ENCODE data around the gene PDZD4. TPM values are rescaled to one million over a fixed set of nuclear protein-coding genes. Genes with fewer than 3 reads are reported as not detected.

PDZD4 gene
- total RNA-seq, 5 donors from 2014 or later (not counting 1 experiment from before 2014, with no cell fraction given): 3.7 to 51.3 (median 9.0) TPM

DNA sequence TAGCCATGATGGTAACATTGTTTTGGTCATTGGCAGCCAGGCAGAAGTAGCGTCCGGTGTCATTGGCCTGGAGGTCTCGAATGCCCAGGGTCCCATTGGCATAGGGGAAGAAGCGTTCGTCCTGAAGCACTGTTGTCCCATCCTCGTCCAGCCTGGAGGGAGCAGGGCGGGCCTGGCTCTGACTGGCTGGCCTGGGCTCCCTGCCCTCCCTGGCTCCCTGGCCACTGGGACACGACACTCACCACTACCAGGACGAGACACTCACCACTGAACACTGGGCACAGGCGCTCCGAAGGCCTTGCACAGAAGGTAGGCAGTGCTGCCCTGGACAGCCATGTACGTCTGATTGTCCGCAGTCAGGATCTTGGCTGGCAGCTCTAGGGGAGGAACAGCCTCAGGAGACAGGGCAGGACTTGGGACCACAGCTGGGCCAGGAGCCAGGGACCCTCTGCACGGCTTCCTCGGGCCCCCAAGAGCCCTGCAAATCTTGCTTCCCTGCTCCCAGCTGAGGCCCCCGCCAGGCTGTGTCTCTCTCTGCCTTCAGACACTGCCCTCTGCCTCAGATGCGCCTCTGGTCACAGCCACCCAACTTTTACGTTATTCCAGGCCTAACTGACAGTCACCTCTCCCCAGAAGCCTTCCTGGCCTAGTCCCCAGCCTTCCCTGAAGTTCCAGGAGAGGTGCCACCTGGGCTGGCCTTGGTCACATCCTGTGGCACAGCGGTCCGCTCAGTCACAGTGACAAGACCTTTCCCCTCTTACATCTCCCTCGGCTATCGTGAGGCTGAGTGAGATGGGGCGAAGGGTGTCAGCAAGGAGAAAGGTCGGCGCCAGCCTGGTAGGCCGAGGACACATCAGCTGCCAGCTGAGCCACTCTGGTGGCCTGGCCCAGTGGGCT, 38.5 kb upstream of the PDZD4 start:
- WGBS (ENCODE audit: insufficient coverage): 81% methylated on average over 8 of the region's 26 CpGs
- DNase-seq: no peak

DNA sequence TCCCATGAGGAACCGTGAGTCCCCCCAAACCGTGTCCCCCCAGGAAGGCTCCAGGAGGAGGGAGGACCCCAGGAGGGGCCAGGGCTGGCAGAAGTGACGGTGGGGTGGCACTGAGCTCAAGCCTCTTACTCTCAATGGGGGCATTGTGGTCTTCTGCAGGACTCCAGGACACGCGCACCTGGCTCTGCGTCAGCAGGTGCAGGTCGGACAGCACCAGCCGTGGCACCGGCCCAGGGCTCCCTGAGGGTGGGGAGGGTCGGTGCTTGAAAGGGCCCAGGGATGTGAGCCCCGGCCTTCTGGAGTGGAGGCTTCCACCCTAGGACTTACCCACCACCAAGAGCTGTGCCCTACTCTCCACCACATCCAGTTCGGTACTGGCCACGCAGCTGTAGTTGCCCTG, 37.3 kb upstream of the PDZD4 start:
- no peaks in the 10 kb centered on the region for H3K9me3 ChIP-seq
- H3K4me1 Mint-ChIP-seq: no peaks in the 10 kb centered on the region
- WGBS (ENCODE audit: insufficient coverage): 71% methylated on average over 1 of the region's 13 CpGs
- ChIA-PET CTCF (no interaction called here), POLR2A (interaction anchor here in 1 of 2 donors (0.5 kb wide), 1 partner anchor 23 kb away, joined by 7 read pairs; no protein-coding TSS in a partner anchor)
- no peak for ATAC-seq (replicated peaks in 1 of 4)
- H3K4me3 ChIP-seq (ENCODE audit: control insufficient read depth in 1 of 2, extremely low read depth in 1 of 2, low read length in 1 of 2): no peak overlapping the region
- H3K4me3 Mint-ChIP-seq: no peak overlapping the region
- no peak overlapping the region for H3K27ac ChIP-seq (ENCODE audit: low read length)
- no peaks in the 10 kb centered on the region for H3K36me3 Mint-ChIP-seq
- no peaks in the 10 kb centered on the region for H3K4me1 ChIP-seq (ENCODE audit: control insufficient read depth in 1 of 2, extremely low read depth in 1 of 2, insufficient read depth in 2 of 2, low read length in 2 of 2)
- peaks cover 0 to 22% of the 10 kb centered on the region in 2 experiments for H3K27me3 ChIP-seq (replicated peaks in 1 of 2; ENCODE audit: control insufficient read depth in 2 of 2, extremely low read depth in 1 of 2, insufficient read depth in 2 of 2, low read length in 1 of 2)
- H3K9me3 Mint-ChIP-seq: no peaks in the 10 kb centered on the region
- H3K27me3 Mint-ChIP-seq: peaks cover 0 to 15% of the 10 kb centered on the region in 2 donors
- no peak for DNase-seq
- no peaks in the 10 kb centered on the region for H3K36me3 ChIP-seq (ENCODE audit: control insufficient read depth in 2 of 2, extremely low read depth in 1 of 2, insufficient read depth in 1 of 2, low read length in 1 of 2)
- no peak overlapping the region for H3K27ac Mint-ChIP-seq

More for the DNA sequence above, 38.5 kb upstream of the PDZD4 start:
- H3K9me3 ChIP-seq: no peaks in the 10 kb centered on the region
- Mint-ChIP-seq H3K9me3 (no peaks in the 10 kb centered on the region), H3K36me3 (no peaks in the 10 kb centered on the region), H3K27ac (no peak overlapping the region), H3K4me1 (no peaks in the 10 kb centered on the region), H3K4me3 (no peak overlapping the region), H3K27me3 (peaks cover 0 to 21% of the 10 kb centered on the region in 2 donors)
- ChIA-PET CTCF (no interaction called here), POLR2A (no interaction called here)
- no peaks in the 10 kb centered on the region for H3K36me3 ChIP-seq (ENCODE audit: control insufficient read depth in 2 of 2, extremely low read depth in 1 of 2, insufficient read depth in 1 of 2, low read length in 1 of 2)
- H3K4me3 ChIP-seq (ENCODE audit: control insufficient read depth in 1 of 2, extremely low read depth in 1 of 2, low read length in 1 of 2): no peak overlapping the region
- H3K27me3 ChIP-seq (replicated peaks in 1 of 2; ENCODE audit: control insufficient read depth in 2 of 2, extremely low read depth in 1 of 2, insufficient read depth in 2 of 2, low read length in 1 of 2): peaks cover 0 to 19% of the 10 kb centered on the region in 2 experiments
- no peak overlapping the region for H3K27ac ChIP-seq (ENCODE audit: low read length)
- ATAC-seq (replicated peaks in 1 of 4): no peak
- no peaks in the 10 kb centered on the region for H3K4me1 ChIP-seq (ENCODE audit: control insufficient read depth in 1 of 2, extremely low read depth in 1 of 2, insufficient read depth in 2 of 2, low read length in 2 of 2)

DNA sequence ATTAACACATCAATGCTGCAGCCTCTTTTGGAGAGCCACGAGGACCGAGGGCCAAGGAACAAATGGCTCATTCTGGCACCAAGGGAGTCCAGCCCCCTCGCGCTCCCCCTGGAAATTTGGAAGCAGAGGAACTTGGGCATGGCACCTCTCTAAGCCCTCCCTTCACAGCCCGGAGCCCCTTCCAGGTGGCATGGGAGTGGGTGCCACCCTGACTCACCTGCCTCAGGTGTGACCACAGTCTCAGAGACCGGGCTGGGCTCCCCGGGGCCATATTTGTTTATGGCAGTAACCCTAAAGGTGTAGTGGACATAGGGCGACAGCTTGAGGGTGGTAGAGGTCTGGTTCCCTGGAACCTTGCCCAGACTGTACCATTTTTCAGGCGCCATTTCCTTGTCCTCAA, 36.8 kb upstream of the PDZD4 start:
- ChIA-PET POLR2A (no interaction called here), CTCF (no interaction called here)
- Mint-ChIP-seq H3K27ac (no peak overlapping the region), H3K9me3 (no peaks in the 10 kb centered on the region), H3K36me3 (no peaks in the 10 kb centered on the region), H3K4me1 (no peaks in the 10 kb centered on the region), H3K27me3 (peaks cover 0 to 10% of the 10 kb centered on the region in 2 donors), H3K4me3 (no peak overlapping the region)
- Histone ChIP-seq H3K4me1 (ENCODE audit: control insufficient read depth in 1 of 2, extremely low read depth in 1 of 2, insufficient read depth in 2 of 2, low read length in 2 of 2) (no peaks in the 10 kb centered on the region), H3K36me3 (ENCODE audit: control insufficient read depth in 2 of 2, extremely low read depth in 1 of 2, insufficient read depth in 1 of 2, low read length in 1 of 2) (no peaks in the 10 kb centered on the region), H3K27ac (ENCODE audit: low read length) (no peak overlapping the region), H3K27me3 (replicated peaks in 1 of 2; ENCODE audit: control insufficient read depth in 2 of 2, extremely low read depth in 1 of 2, insufficient read depth in 2 of 2, low read length in 1 of 2) (peaks cover 0 to 22% of the 10 kb centered on the region in 2 experiments), H3K4me3 (ENCODE audit: control insufficient read depth in 1 of 2, extremely low read depth in 1 of 2, low read length in 1 of 2) (no peak overlapping the region), H3K9me3 (no peaks in the 10 kb centered on the region)
- ATAC-seq (replicated peaks in 1 of 4): no peak
- DNase-seq: no peak
- WGBS (ENCODE audit: insufficient coverage): no CpG with 5 or more reads among the region's 9 CpGs

DNA sequence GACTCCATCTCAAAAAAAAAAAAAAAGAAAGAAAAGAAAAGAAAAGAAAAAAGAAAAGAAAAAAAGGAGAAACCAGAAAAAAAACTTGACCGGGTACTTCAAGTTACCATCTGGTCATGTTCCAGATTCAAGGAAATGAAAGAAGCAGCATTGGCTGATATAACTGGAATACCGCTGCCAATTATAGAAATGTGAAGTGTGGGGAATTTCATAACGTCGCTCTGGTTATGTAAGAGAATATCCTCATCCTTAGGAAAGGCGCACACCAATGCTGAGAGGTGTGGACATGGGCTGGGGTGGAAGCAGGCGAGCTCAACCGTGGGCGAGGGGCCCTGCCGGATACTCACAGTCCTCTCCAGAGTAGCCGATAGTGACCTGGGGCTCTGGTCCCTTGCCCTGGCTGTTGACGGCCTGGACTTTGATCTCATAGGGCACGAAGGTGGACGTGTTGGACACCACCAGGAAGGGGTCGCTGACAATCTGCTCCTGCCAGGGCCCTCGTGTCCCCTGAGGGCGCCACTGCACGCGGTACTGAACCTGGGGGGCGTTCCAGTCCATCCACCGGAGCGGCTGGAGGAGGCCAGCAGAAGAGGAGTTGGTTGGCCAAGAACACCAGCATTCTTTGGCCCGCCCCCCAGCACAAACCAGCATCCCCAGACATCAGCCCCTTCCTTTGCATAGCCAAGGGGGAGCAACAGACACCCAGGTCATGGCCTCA, 36.1 kb upstream of the PDZD4 start:
- peaks cover 0 to 8% of the 10 kb centered on the region in 2 donors for H3K27me3 Mint-ChIP-seq
- no peak overlapping the region for H3K27ac ChIP-seq (ENCODE audit: low read length)
- no peaks in the 10 kb centered on the region for H3K36me3 ChIP-seq (ENCODE audit: control insufficient read depth in 2 of 2, extremely low read depth in 1 of 2, insufficient read depth in 1 of 2, low read length in 1 of 2)
- no peak for DNase-seq
- ATAC-seq (replicated peaks in 1 of 4): no peak
- H3K36me3 Mint-ChIP-seq: no peaks in the 10 kb centered on the region
- H3K27me3 ChIP-seq (replicated peaks in 1 of 2; ENCODE audit: control insufficient read depth in 2 of 2, extremely low read depth in 1 of 2, insufficient read depth in 2 of 2, low read length in 1 of 2): peaks cover 0 to 22% of the 10 kb centered on the region in 2 experiments
- ChIA-PET POLR2A (no interaction called here), CTCF (no interaction called here)
- H3K4me1 Mint-ChIP-seq: no peaks in the 10 kb centered on the region
- 84% methylated on average over 8 of the region's 22 CpGs for WGBS (ENCODE audit: insufficient coverage)
- H3K27ac Mint-ChIP-seq: no peak overlapping the region
- H3K4me3 ChIP-seq (ENCODE audit: control insufficient read depth in 1 of 2, extremely low read depth in 1 of 2, low read length in 1 of 2): no peak overlapping the region
- no peaks in the 10 kb centered on the region for H3K9me3 Mint-ChIP-seq
- no peaks in the 10 kb centered on the region for H3K9me3 ChIP-seq
- H3K4me3 Mint-ChIP-seq: no peak overlapping the region
- H3K4me1 ChIP-seq (ENCODE audit: control insufficient read depth in 1 of 2, extremely low read depth in 1 of 2, insufficient read depth in 2 of 2, low read length in 2 of 2): no peaks in the 10 kb centered on the region

DNA sequence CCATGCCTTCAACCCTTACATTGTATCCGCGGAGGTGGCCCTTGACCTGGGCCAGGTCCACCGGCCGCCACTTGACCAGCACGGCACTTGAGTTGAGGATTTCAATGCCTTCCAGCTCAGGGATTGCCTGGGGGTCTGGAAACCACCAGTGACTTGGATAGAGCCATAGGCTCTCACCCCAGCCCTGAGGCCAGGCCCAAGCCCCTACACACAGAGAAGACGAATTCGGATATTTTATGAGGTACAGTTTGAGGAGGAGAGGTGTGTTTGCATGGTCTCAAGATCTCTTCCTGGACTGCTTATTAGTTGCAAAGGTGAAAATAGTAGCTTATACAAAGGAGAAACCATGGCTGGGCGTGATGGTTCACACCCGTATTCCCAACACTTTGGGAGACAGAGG, 35.3 kb upstream of the PDZD4 start:
- WGBS (ENCODE audit: insufficient coverage): no CpG with 5 or more reads among the region's 9 CpGs
- Mint-ChIP-seq H3K27me3 (peaks cover 0 to 5% of the 10 kb centered on the region in 2 donors), H3K36me3 (no peaks in the 10 kb centered on the region), H3K4me3 (no peak overlapping the region), H3K27ac (no peak overlapping the region), H3K9me3 (no peaks in the 10 kb centered on the region), H3K4me1 (no peaks in the 10 kb centered on the region)
- DNase-seq (no peak), ATAC-seq (replicated peaks in 1 of 4) (no peak)
- Histone ChIP-seq H3K9me3 (no peaks in the 10 kb centered on the region), H3K36me3 (ENCODE audit: control insufficient read depth in 2 of 2, extremely low read depth in 1 of 2, insufficient read depth in 1 of 2, low read length in 1 of 2) (no peaks in the 10 kb centered on the region), H3K4me1 (ENCODE audit: control insufficient read depth in 1 of 2, extremely low read depth in 1 of 2, insufficient read depth in 2 of 2, low read length in 2 of 2) (no peaks in the 10 kb centered on the region), H3K4me3 (ENCODE audit: control insufficient read depth in 1 of 2, extremely low read depth in 1 of 2, low read length in 1 of 2) (no peak overlapping the region), H3K27me3 (replicated peaks in 1 of 2; ENCODE audit: control insufficient read depth in 2 of 2, extremely low read depth in 1 of 2, insufficient read depth in 2 of 2, low read length in 1 of 2) (peaks cover 0 to 19% of the 10 kb centered on the region in 2 experiments), H3K27ac (ENCODE audit: low read length) (no peak overlapping the region)
- ChIA-PET CTCF (no interaction called here), POLR2A (no interaction called here)

DNA sequence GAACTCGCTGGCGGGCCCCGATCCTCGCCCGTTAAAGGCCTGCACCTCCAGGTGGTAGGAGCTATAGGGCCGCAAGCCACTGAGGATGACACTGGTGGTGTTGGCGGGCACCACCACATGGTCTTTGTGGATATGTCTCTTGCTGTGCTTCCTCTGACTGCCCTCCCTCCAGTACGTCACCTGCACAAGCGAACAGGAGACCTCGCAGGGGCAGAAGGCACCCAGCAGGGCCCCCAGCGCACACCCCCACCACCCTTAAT, 34.9 kb upstream of the PDZD4 start:
- ChIA-PET POLR2A (no interaction called here), CTCF (no interaction called here)
- DNase-seq (no peak), ATAC-seq (replicated peaks in 1 of 4) (no peak)
- H3K4me1 ChIP-seq (ENCODE audit: control insufficient read depth in 1 of 2, extremely low read depth in 1 of 2, insufficient read depth in 2 of 2, low read length in 2 of 2): no peaks in the 10 kb centered on the region
- no peak overlapping the region for H3K27ac ChIP-seq (ENCODE audit: low read length)
- peaks cover 0 to 5% of the 10 kb centered on the region in 2 donors for H3K27me3 Mint-ChIP-seq
- no peak overlapping the region for H3K4me3 Mint-ChIP-seq
- no peaks in the 10 kb centered on the region for H3K36me3 ChIP-seq (ENCODE audit: control insufficient read depth in 2 of 2, extremely low read depth in 1 of 2, insufficient read depth in 1 of 2, low read length in 1 of 2)
- H3K4me1 Mint-ChIP-seq: no peaks in the 10 kb centered on the region
- H3K9me3 ChIP-seq: no peaks in the 10 kb centered on the region
- no CpG with 5 or more reads among the region's 11 CpGs for WGBS (ENCODE audit: insufficient coverage)
- H3K27ac Mint-ChIP-seq: no peak overlapping the region
- H3K4me3 ChIP-seq (ENCODE audit: control insufficient read depth in 1 of 2, extremely low read depth in 1 of 2, low read length in 1 of 2): no peak overlapping the region
- no peaks in the 10 kb centered on the region for H3K36me3 Mint-ChIP-seq
- peaks cover 0 to 15% of the 10 kb centered on the region in 2 experiments for H3K27me3 ChIP-seq (replicated peaks in 1 of 2; ENCODE audit: control insufficient read depth in 2 of 2, extremely low read depth in 1 of 2, insufficient read depth in 2 of 2, low read length in 1 of 2)
- H3K9me3 Mint-ChIP-seq: no peaks in the 10 kb centered on the region
